Retinal pigment epithelial cell (primary cell): ENCODE data around the gene TSPAN5.

Source experiments
- DNase-seq: peaks from one replicate; pipeline ENCODE4 v3.0.0-alpha.2; 2010; ENCODE audit warnings: low read depth
- H3K4me3 ChIP-seq: 2 replicates; pipeline ENCODE4 v1.5.1; 2011; ENCODE audit warnings: mild to moderate bottlenecking, low read length, control low read depth, moderate library complexity
- TF ChIP-seq, protein P1 (sequence below): conservative IDR thresholded peaks from 2 replicates; pipeline ENCODE4 v1.5.1; 2011; ENCODE audit warnings: low read depth, low read length, control low read depth, inconsistent platforms

Gene TSPAN5

DNA sequence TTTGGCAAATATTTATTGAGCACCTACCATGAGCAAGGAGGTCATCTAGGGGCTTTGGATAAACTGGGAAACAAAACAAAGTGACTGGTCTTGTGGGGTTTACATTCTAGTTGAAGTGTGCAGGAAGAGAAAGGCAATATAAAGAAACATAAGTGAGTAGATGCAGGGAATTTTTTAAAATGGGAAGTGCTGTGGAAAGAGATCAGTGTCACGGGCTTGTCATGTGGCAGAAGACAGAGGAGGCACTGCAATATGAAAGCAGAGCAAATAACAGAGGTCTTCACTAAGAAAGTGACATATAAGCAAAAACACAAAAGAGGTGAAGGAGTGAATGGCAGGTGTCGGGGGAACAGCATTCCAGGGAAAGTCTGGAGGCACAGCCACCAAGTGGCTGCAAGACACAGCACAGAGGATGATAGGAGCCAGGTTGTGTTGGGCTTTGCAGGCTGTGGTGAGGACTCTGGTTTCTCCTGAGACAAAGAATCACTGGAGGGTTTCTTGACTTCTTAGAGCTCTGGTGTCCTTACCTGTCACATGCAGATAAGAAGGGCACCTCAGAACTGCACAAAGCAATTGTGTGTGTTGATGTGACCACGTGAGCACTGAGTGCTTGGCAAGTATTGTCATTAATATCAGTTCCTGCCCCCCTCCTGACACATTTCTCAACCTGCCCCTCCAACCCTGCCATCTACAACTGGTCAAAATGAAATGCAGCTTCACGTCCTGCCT is 143.5 kb downstream of the TSPAN5 start:
- no peak overlapping the region for H3K4me3 ChIP-seq
- TF ChIP-seq, protein P1, sequence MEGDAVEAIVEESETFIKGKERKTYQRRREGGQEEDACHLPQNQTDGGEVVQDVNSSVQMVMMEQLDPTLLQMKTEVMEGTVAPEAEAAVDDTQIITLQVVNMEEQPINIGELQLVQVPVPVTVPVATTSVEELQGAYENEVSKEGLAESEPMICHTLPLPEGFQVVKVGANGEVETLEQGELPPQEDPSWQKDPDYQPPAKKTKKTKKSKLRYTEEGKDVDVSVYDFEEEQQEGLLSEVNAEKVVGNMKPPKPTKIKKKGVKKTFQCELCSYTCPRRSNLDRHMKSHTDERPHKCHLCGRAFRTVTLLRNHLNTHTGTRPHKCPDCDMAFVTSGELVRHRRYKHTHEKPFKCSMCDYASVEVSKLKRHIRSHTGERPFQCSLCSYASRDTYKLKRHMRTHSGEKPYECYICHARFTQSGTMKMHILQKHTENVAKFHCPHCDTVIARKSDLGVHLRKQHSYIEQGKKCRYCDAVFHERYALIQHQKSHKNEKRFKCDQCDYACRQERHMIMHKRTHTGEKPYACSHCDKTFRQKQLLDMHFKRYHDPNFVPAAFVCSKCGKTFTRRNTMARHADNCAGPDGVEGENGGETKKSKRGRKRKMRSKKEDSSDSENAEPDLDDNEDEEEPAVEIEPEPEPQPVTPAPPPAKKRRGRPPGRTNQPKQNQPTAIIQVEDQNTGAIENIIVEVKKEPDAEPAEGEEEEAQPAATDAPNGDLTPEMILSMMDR, result no peak
- no peak for DNase-seq

DNA sequence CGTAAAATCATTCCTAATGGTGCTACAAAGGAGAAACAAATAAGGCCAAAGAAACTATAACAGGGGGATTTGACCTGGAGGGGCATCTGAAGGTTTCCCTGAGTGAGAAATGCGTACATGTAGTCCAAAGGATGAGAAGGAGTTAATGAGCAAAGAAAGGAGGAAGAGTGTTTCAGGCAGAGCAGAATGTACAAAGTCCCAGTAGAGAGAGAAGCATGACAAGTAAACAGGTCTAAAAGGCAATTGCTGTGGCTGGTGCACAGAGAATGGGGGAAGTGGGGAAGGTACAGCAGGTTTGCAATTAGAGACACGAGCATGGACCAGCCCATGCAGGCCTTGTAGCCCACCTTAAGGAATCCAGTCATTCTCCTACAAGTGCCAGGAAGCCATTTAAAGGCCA is 145.5 kb downstream of the TSPAN5 start:
- no peak overlapping the region for H3K4me3 ChIP-seq
- DNase-seq, result no peak
- TF ChIP-seq, protein P1, result no peak

DNA sequence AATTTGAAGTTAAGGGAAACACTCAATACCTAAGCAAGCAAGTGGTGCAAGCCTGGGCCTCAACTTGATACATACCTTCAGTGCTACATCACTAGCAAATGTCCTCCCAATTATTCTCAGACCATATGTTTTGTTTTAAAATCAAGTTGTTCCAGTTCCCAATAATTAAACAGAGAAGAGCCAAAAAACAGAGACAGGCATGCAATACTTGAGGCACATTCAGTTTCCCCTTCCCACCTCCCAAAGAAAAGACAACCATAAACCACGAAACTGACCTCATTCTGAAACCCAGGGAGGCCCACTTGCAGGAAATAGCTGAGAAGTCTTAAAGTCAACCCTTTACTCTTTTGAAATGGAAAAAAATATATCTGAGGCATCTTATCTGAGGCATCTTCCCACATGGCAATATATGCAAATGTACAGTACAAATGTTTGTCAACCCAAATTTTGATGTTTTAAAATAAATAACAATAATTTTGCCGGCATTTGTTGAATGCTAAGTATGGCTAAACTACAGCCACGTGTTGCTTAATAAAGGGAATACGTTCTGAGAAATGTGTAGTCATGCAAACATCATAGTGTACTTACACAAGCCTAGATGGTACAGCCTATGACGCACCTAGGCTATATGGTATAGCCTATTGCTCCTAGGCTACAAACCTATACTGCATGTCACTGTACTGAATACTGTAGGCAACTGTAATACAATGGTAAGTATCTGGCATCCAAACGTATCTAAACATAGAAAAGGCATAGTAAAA is 147.5 kb downstream of the TSPAN5 start:
- TF ChIP-seq, protein P1, result no peak
- no peak overlapping the region for H3K4me3 ChIP-seq
- no peak for DNase-seq

DNA sequence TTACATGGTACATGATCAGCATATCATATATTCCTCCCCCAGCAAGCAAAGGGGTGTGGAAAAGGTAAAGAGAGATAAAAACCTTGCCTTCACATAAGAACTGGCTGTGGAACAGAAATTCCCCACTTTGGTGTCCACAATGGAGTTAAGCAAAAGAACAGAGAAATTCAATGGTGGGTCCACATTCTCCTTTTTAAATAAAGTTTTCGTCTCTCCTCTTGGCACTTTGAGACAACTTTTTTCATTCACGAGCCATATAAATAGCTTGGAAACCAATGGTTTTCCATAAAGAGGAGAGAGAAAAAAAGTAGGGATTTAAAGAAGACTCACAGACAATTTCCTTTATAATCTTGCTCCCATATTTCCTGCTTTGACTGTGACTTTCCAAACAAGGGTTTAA is 148.1 kb downstream of the TSPAN5 start:
- H3K4me3 ChIP-seq, result no peak overlapping the region

DNA sequence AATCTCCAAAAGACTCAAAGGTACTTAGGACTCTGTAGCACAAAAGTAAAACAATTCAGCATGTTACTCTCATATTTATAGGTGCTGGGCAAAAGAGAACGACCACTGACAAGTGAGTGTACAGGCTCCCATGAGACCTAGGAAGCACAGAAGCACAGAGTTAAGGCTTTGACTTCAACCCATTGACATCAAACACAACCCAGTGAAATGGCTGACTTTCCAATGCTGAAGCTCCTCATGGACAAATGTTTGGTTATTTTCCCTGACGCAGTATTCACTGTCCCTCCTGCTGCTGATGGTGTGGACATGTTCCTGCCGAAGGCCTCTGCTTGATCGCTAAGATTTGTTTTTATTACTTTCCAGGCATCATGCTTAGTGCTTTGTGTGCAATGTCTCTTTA is 148.7 kb downstream of the TSPAN5 start:
- TF ChIP-seq, protein P1, result no peak
- no peak for DNase-seq
- no peak overlapping the region for H3K4me3 ChIP-seq

More for the DNA sequence above, 148.1 kb downstream of the TSPAN5 start:
- no peak for DNase-seq
- TF ChIP-seq, protein P1, result no peak

DNA sequence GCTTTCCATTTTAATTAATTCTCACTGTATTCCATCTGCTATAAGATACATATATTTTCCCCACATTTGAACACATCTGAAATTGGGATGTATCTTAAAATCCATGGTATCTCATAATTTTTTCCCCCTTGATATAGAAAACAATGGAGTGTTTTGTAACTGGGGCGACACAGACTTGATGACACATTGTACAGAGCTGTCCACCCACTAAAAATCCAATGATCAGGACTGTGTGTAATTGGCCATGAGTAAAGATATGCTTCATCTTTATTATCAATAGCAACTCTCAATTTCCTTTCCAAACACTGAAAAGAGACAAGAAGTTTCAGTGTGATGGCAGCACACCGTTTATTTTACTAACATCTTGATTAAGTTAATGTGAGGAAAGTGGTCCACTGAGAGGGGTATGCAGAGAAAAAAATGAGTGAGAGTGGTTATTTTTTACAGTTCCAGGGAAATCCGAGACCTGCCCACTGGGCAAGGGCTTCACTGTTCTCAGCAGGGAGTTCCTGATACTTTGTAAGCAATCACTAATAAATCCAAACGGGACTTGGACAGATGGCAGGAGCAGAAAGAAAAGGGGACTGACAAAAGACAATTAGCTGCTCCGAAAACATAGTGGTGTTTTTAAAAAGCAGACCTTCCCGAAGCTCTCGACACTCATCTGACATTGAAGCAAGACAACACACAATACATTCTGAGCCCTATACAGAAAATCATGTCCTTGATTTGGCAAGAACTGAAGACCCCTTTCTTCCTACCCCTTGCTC is 149.4 kb downstream of the TSPAN5 start:
- no peak for DNase-seq
- TF ChIP-seq, protein P1, result no peak
- no peak overlapping the region for H3K4me3 ChIP-seq
